ENCODE measurements around the gene ADAM8.

ADAM8 gene

DNA sequence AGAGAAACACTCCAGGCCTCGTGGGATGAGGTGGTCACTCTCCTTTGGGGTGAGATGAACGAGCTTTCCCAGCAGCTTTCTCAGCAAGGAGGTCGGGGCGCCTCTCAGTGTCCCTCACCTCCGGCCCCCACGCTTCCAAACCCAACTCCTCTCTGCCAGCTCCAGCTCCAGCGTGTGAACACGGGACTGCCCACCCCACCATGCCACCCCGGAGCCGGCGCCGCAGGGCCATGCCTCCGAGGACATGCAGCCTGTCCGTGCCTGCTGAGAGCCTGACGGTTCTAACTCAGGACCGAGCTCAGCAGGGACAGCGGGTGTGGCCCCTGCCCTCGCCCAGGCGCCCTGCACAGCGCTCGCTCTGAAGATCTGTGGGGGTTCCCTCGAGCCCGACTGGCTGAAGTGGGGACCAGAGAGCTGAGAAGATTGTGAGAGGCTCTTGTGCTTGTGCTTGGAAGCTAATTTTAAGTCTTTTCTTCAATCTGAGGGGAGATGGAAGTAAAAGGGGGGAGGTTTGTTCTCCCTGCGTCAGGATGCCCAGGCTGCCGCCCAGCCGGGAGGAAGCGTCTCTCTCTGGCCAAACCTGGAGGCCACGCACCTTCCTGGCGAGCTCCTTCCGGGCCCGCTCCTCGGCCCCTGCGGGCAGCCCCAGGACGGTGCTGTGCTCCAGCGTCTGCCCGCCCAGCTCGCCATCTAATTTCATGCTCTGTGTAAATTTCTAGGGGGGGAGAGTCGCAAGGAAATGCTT, 5.1 kb upstream of the ADAM8 start:
- DNase-seq (ENCODE audit: low spot score): no peak

DNA sequence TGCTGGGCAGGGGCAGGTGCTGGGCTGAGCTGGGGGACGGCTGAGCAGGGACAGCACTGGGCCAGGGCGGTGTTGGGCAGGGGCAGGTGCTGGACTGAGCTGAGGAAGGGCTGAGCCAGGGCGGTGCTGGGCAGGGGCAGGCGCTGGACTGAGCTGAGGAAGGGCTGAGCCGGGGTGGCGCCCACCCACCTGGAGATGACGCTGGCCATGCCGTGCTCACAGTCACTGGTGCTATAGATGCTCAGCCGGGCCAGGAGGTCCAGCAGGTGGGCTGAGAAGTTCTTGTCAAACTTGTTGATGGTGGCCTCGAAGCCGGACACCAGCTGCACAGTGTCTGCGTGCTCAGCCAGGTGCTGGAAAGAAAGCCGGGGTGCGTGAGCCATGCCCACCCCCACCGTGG, 4.4 kb upstream of the ADAM8 start:
- no peak for DNase-seq (ENCODE audit: low spot score)

GRCh38 chr10:133280391-133281059, 3.9 kb upstream of the ADAM8 start:
- DNase-seq (ENCODE audit: low spot score): no peak

GRCh38 chr10:133279326-133280226, 2.9 kb upstream of the ADAM8 start:
- DNase-seq (ENCODE audit: low spot score): no peak

DNA sequence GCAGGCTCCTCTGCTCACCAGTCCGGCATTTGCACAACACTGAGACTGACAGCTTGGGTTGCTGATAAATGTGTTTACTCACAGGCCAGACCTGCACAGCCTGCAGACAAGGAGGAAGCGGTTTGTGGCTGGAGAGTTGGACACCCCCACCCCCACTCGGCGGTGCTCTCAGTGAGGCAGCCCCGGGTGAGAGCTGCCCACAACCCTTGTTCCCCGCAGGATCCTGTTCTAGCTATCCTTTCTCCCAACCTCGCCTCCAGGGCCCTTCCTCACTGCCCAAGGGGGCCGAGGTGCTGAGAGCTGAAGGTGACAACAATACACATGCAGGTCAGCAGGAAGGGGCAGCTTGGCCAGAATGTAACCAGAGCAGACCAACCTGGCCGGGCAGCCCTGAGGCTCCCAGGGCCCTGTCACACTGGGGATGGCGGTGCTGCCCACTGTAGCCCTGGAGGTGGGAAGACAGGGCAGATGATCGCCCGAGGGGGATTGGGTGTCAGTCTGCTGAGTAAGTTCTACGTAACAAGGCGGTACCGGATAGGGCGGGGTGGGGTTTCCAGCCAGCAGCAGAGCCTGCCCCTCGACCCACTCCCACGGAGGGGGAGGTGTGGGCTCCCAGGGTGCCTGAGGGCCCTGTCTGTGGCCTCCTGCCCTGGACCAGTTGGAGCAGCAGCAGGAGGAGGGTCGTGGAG, 2.1 kb upstream of the ADAM8 start:
- no peak for DNase-seq (ENCODE audit: low spot score)

GRCh38 chr10:133277993-133278576, 1.4 kb upstream of the ADAM8 start:
- DNase-seq (ENCODE audit: low spot score): no peak

- no peak for DNase-seq (ENCODE audit: low spot score)
Measured at GRCh38 chr10:133277277-133277992, 767 bp upstream of the ADAM8 start.

- no peak for DNase-seq (ENCODE audit: low spot score)
Measured at GRCh38 chr10:133276100-133276434, 601 bp downstream of the ADAM8 start.

DNA sequence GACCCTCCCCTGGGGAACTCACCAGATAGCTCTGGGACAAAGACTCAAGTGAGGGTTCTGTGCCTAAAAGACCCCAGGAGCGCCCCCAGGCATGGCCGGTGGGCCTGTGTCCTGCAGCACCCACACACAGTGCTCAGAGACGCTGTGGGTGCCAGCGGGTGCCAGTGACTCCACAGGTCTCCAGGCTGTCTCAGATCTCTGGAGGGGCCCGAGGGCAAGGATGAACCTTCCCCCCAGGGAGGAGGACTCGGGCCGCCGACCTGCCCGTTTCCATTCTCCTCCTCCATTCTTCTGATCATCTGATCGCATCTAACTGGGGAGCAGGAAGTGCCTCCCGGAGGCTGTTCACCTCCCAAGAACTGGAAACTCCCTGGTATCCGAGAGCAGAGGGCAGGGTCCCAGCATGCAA, 980 bp downstream of the ADAM8 start:
- no peak for DNase-seq (ENCODE audit: low spot score)

GRCh38 chr10:133274751-133275683, 1.7 kb downstream of the ADAM8 start:
- no peak for DNase-seq (ENCODE audit: low spot score)

DNA sequence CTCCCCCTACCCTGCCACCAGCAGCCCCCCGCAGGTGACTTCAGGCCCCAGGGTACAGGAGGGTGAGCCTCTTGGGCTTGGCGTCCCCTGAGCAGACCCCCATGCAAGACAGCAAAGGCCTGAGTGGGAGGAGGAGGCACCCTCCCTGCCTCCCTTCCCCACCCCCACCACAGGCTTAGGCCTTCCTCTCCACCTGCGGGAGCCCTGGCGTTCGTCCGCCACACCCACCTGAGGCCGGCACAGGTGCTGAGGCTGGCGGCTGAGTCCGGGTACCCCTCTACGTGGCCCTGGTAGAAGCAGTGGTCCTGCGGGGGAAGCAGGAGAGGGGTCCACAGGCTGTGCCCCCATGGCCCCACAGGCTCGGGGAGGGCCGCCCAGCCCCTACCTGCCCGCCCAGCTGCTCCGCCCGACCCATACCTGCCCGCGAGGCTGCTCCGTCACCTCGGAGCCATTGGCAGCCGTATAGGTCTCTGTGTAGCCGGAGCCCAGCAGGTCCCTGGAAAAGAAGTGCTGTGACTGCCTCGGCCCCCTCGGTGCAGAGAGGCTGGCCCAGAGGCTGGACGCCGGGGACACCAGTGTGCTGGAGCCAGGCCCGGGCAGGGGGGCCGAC, 3.0 kb downstream of the ADAM8 start:
- DNase-seq (ENCODE audit: low spot score): no peak

- DNase-seq (ENCODE audit: low spot score): no peak
Measured at GRCh38 chr10:133272964-133273420, 3.7 kb downstream of the ADAM8 start.

- DNase-seq (ENCODE audit: low spot score): no peak
Measured at GRCh38 chr10:133272301-133272963, 4.2 kb downstream of the ADAM8 start.

DNA sequence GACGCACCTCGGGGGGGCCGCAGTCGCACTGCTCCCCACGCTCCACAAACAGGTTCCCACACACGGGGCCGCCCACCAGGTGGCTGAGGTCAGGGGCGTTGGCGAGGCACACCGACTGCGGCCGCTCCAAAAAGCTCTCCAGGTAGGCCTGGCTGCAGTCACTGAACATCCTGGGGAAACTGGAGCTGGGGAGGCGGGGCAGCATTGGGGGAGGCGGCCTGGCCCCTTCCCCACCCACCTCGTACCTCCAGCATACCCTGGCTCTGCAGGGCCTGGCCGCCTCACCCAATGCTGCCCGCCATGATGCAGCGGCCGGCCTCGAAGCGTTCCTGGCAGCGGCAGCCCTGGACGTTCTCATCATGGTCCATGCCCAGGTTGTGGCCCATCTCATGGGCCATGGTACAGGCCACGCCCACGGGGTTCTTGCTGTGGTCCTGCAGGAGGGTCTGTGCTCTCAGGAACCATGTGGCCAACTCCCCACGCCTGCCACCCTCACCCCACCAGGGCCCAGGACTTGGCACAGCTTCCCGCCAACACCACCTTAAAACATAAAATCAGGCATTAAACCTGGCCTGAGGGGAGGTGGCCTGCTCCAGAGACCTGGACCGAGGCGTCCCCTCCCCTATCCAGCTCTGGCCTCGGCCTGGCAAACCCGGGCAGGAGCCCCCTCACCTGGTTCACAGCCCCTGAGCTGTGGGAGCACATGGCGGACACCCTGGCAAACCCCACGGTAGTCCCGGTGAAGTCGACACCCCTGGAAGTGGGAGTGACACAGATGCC, 5.0 kb downstream of the ADAM8 start:
- DNase-seq (ENCODE audit: low spot score): no peak

DNA sequence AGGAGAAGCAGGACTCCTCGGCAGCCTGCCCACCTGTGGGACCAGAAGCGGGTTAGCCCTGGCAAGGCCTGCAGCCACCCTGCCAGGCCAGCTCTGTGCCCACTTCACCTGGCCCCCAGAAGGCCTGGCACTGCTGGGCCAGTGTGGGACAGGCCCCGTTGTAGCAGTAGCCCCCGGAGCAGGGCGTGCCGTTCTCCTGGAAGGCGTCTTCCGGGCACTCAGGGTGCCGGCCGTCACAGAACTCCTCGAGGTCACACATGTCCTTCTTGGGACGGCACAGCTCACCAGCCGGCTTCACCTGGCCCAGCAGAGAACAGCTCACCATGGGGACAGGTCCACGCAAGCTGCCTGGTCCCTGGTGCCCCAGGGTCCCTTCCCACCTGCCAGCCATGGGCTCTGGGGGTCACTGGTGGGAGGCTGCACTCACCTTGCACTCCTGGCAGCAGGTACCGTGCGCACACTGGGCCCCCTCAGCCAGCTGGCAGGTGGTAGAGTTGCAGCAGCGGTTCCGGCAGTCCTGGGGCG, 5.8 kb downstream of the ADAM8 start:
- DNase-seq (ENCODE audit: low spot score): no peak

- no peak for DNase-seq (ENCODE audit: low spot score)
Measured at GRCh38 chr10:133270204-133270603, 6.5 kb downstream of the ADAM8 start.

- no peak for DNase-seq (ENCODE audit: low spot score)
Measured at GRCh38 chr10:133269367-133269766, 7.3 kb downstream of the ADAM8 start.

DNA sequence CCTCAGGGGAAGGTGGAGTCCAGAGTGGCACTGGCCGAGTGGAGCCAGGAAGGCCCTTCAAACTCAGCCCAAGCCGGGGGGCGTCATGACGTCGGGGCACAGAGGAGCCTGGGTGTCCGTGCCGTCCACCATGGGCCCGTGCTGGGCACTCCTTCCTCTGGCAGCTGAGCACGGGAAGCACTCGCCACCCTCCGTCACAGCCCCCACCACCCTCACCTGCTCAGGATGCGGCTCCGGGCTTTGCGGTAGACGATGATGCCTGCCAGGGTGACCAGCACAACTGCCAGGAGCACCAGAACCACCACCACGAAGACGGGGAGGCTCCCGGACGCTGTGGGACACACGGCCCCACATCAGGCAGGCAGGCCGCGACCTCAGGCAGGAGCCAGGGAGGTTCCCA, 8.1 kb downstream of the ADAM8 start:
- DNase-seq (ENCODE audit: low spot score): no peak

Data from ecto neural progenitor cell (in vitro differentiated cells).